Tibial artery (tissue), 4 donors: Measurements from ENCODE around the gene TAOK2.

Experiments
- DNase-seq, 2 donors: peaks; one replicate each; pipeline ENCODE4 v3.0.0-alpha.2; 2019
- H3K27ac ChIP-seq, 2 donors: fragments of 200-600 bp; sonication (generic) in 1 of 2; 1 replicate in 1 of 2; 2 replicates in 1 of 2; pipeline ENCODE4 v1.5.1; 2018 to 2019; ENCODE audit warnings: mild to moderate bottlenecking in 1 of 2
- H3K27me3 ChIP-seq, 2 donors: fragments of 200-600 bp; sonication (generic) in 1 of 2; one replicate each; pipeline versions ENCODE4 v1.5.1 to v1.6.0; 2016 to 2019
- H3K36me3 ChIP-seq, 3 donors: fragments of 200-600 bp; sonication (generic) in 2 of 3; one replicate each; pipeline ENCODE4 v1.5.1; 2016 to 2019; ENCODE audit warnings: mild to moderate bottlenecking in 2 of 3
- H3K4me1 ChIP-seq, 4 donors: fragments of 200-600 bp; sonication (generic) in 2 of 4; 1 replicate in 3 of 4; 2 replicates in 1 of 4; pipeline ENCODE4 v1.5.1; 2016 to 2019
- H3K4me3 ChIP-seq, 2 donors: fragments of 200-600 bp; sonication (generic) in 1 of 2; 1 replicate in 1 of 2; 2 replicates in 1 of 2; pipeline ENCODE4 v1.5.1; 2018 to 2019; ENCODE audit warnings: mild to moderate bottlenecking in 2 of 2
- H3K9me3 ChIP-seq, 3 donors: fragments of 200-600 bp; sonication (generic) in 1 of 3; one replicate each; pipeline ENCODE4 v1.5.1; 2016 to 2019
- intact Hi-C: fragments of 100-400 bp; cut with DNase I; formaldehyde crosslinking; loops from one replicate; pipeline ENCODE4 v1.15.0; 2023; ENCODE audit warnings: low total_unique reads
- TF ChIP-seq, protein P1 (sequence below), 2 experiments: fragments of 200-600 bp in 1 of 2; fragments of 450-650 bp in 1 of 2; IDR thresholded peaks; one replicate each; pipeline ENCODE4 v1.5.1; 2017 to 2019; ENCODE audit warnings: antibody characterized with exemption in 2 of 2, mild to moderate bottlenecking in 1 of 2, moderate library complexity in 1 of 2

TAOK2 gene

DNA sequence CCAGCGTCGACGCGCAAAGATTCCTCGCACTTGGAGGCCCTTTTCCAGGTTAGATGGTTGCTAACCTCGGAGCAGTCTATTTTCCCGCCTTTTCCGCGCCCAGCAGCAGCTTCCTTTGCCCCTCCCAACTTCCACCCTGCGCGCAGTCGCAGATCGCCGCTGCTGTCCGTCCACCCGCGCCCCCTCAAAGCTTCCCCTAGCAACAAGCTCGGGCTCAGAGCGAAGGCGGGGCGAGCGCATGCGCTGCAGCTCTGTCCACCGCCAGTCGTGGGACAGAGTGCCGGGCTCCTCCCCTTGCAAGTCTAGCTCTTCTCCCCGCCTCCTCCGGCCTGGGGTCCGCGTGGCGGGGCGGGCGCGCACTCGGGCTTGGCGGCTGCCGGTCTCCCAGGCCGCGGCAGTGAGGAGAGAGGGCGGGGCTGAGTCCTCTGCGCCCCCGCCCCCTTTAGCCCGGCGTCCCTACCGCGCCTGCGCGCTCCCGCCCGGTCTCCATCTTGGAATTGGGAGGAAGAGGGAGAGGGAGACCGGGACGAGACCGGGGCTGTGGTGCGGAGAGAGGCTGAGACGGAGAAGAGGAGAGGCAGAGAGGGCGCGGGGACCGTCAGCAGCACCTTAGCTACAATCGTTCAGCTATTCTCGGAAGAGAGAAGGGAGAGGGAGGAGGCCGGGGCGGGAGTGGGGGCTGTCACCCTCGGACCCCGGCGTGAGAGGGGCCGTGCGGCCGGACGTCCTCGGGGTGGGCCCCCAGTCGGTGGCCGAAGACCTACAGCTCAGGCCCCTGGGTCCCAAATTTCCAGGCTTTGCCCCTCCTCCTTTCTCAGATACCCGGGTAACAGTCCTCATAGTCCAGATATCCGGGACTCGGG, at the start of gene TAOK2:
Gene TAOK2 (plus strand): TSS at position 485 of the 863 bp plus-strand sequence. CDS start 3,905 bp downstream, outside the sequence.
- no peaks in the 10 kb centered on the region for H3K9me3 ChIP-seq
- intact Hi-C loops: no loop called here

DNA sequence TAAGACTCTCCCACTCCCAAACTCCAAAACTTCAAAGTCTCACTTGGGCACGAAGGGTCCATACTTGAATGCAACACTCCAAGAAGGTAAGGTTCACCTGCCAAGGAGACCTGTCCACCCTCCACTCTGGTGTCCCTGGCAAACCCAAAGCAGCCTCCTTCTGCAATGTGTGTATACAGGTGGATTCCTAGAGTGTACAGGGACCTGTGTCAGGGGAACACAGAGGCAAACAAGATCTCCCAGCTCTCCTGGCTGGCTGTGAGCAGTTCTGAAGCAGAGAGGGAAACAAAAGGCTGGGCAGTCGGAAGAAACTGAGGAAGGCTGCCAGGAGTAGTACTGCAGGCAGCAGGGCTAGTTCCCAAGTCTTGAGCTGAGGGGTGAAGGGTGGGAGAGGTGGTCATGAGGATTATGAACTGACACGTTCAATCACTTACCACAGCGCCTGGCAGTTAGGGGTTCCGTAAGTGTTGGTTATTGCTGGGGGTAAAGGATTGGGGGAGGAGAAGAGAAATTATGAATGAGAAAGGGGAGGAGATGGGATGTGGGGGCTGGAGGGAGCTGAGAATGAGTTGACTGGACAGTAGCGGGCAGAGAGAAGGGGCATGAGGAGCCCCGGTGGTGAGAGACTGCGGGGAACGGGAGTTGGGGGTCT, 48.4 kb upstream of the TAOK2 start:
- peak in 1 of 2 donors; percentile 17 for DNase-seq
- peak overlapping the region; percentile 80 to 89 for H3K27ac ChIP-seq
- peaks cover 3 to 26% (median 14%) of the 10 kb centered on the region in 3 donors for H3K36me3 ChIP-seq
- intact Hi-C loops: loop anchor here (10.0 kb wide), 1 partner anchor 80 kb away; no protein-coding TSS in a partner anchor
- peak overlapping the region; percentile 96 to 97 for H3K4me3 ChIP-seq
- no peaks in the 10 kb centered on the region for H3K9me3 ChIP-seq
- TF ChIP-seq, protein P1, sequence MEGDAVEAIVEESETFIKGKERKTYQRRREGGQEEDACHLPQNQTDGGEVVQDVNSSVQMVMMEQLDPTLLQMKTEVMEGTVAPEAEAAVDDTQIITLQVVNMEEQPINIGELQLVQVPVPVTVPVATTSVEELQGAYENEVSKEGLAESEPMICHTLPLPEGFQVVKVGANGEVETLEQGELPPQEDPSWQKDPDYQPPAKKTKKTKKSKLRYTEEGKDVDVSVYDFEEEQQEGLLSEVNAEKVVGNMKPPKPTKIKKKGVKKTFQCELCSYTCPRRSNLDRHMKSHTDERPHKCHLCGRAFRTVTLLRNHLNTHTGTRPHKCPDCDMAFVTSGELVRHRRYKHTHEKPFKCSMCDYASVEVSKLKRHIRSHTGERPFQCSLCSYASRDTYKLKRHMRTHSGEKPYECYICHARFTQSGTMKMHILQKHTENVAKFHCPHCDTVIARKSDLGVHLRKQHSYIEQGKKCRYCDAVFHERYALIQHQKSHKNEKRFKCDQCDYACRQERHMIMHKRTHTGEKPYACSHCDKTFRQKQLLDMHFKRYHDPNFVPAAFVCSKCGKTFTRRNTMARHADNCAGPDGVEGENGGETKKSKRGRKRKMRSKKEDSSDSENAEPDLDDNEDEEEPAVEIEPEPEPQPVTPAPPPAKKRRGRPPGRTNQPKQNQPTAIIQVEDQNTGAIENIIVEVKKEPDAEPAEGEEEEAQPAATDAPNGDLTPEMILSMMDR (IDR thresholded peaks at IDR 0.05): no peak
- H3K4me1 ChIP-seq: peaks cover 0 to 25% (median 24%) of the 10 kb centered on the region in 4 donors
- H3K27me3 ChIP-seq: no peaks in the 10 kb centered on the region

More for the DNA sequence above, at the start of gene TAOK2:
- peak within 1 kb of the TSS; percentile 70 to 90 for H3K4me3 ChIP-seq
- H3K36me3 ChIP-seq: peaks cover 14 to 40% (median 27%) of the 10 kb centered on the region in 3 donors
- H3K27me3 ChIP-seq: no peaks in the 10 kb centered on the region
- DNase-seq: peak; percentile 98 to 100
- TF ChIP-seq, protein P1 (IDR thresholded peaks at IDR 0.05): no peak
- H3K27ac ChIP-seq: peak within 1 kb of the TSS; percentile 86 to 88
- H3K4me1 ChIP-seq: peaks cover 0 to 40% (median 28%) of the 10 kb centered on the region in 4 donors

DNA sequence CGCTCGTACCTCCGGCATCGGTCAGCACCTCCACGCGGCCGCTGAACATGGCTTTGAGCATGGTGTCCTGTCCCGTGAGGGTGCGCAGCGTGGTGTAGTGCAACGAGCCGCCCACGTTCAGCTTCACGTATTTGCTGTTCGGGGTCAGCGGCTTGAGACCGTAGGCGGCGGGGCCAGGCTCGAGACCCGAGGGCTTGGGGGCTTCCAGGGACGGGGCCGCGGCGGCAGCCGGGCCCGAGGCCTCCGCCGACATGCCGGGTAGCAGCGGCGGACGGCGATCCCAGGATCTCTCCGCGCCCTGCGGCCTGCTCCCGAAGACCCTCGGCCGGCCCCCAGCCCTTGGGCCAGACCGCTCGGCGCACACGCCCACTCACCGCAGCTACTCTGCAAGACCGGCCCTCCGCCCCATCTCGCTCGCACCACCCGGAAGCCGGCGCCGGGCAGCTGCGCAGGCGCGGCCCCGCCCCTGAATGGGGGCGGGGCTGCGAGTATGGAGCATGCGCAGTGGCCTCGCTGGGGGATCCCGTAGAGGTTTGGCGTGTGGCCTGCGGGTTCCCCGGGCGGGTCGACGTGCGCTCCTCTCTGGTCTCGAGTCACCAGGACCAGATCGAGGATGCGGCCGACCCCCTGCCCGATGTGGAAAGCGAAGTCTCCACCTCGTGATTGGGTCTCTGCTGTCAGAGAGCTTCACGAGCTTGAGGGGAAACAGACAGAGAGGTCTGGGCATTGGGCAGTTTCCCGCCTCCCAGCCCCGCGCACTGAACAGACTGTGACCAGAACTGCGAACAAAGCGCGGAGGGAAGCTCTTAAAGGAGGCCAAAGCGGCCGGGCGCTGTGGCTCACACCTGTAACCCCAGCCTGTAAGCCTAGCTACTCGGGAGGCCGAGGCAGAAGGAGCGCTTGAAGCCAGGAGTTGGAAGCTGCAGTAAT, 47.6 kb upstream of the TAOK2 start, which contains the start of gene KCTD13:
Gene KCTD13 (minus strand): TSS at position 446 of the 930 bp plus-strand sequence. CDS start 193 bp downstream, at position 253.
- no peaks in the 10 kb centered on the region for H3K27me3 ChIP-seq
- peaks cover 0 to 25% (median 24%) of the 10 kb centered on the region in 4 donors for H3K4me1 ChIP-seq
- TF ChIP-seq, protein P1 (IDR thresholded peaks at IDR 0.05): no peak
- no peaks in the 10 kb centered on the region for H3K9me3 ChIP-seq
- intact Hi-C loops: loop anchor here (10.0 kb wide), 1 partner anchor 79 kb away; no protein-coding TSS in a partner anchor
- H3K27ac ChIP-seq: peak within 1 kb of the TSS; percentile 80 to 89
- peak; percentile 83 to 92 for DNase-seq
- peaks cover 3 to 18% (median 8%) of the 10 kb centered on the region in 3 donors for H3K36me3 ChIP-seq
- peak within 1 kb of the TSS; percentile 96 to 97 for H3K4me3 ChIP-seq

DNA sequence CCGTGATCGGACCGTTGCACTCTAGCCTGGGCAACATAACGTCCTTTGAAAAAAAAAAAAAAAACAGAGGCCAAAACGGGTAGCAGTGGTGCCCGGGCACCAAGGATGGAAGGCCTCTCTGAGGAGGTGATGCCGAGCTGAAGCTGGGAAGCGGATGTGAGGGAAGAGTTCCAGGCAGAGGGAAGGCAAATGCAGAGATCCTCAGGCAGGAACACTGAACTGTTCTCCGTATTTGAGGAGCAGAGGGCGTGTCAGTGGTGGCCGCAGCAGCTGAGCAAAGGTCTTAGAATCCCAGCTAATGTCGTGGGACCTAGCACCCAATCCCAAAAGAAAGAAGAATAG, 47.0 kb upstream of the TAOK2 start:
- TF ChIP-seq, protein P1 (IDR thresholded peaks at IDR 0.05): no peak
- peak overlapping the region; percentile 80 to 89 for H3K27ac ChIP-seq

More for the DNA sequence above, 47.0 kb upstream of the TAOK2 start:
- Histone ChIP-seq H3K27me3 (no peaks in the 10 kb centered on the region), H3K36me3 (peaks cover 0 to 12% (median 1%) of the 10 kb centered on the region in 3 donors), H3K4me1 (peaks cover 0 to 25% (median 24%) of the 10 kb centered on the region in 4 donors), H3K9me3 (no peaks in the 10 kb centered on the region), H3K4me3 (peak overlapping the region; percentile 96 to 97)
- no peak for DNase-seq
- intact Hi-C loops: loop anchor here (10.0 kb wide), 1 partner anchor 78 kb away; no protein-coding TSS in a partner anchor
